Measurements from ENCODE around the gene THTPA. TPM values are rescaled to one million over a fixed set of nuclear protein-coding genes. Genes with fewer than 3 reads are reported as not detected.
"Not testable (repeated sequence)": the region's sequence is repeated elsewhere in the genome, so short reads cannot be mapped to it uniquely, and the experiment has no call there.

Gene THTPA
- total RNA-seq, 1 donor from 2014 or later, result 16.7 TPM

- no peak for DNase-seq (ENCODE audit: low spot score)
These were observed 23.4 kb upstream of the THTPA start for GRCh38 chr14:23532658-23533057.

- no peak for DNase-seq (ENCODE audit: low spot score)
These were observed 22.2 kb upstream of the THTPA start for GRCh38 chr14:23533652-23534435.

- no peak for DNase-seq (ENCODE audit: low spot score)
These were observed 20.1 kb upstream of the THTPA start for GRCh38 chr14:23535943-23536342.

GRCh38 chr14:23536494-23536893 is 19.6 kb upstream of the THTPA start:
- no peak for DNase-seq (ENCODE audit: low spot score)

- not testable (repeated sequence) for DNase-seq (ENCODE audit: low spot score)
These were observed 19.2 kb upstream of the THTPA start for GRCh38 chr14:23536906-23537305.

- DNase-seq (ENCODE audit: low spot score), result no peak
These were observed 18.6 kb upstream of the THTPA start for GRCh38 chr14:23537351-23538049.

- DNase-seq (ENCODE audit: low spot score), result no peak
These were observed 17.9 kb upstream of the THTPA start for GRCh38 chr14:23538050-23538718.

GRCh38 chr14:23538785-23539184 is 17.3 kb upstream of the THTPA start:
- no peak for DNase-seq (ENCODE audit: low spot score)

GRCh38 chr14:23539248-23540140 is 16.6 kb upstream of the THTPA start:
- DNase-seq (ENCODE audit: low spot score), result no peak

- DNase-seq (ENCODE audit: low spot score), result no peak
These were observed 16.0 kb upstream of the THTPA start for GRCh38 chr14:23540141-23540469.

- no peak for DNase-seq (ENCODE audit: low spot score)
These were observed 13.8 kb upstream of the THTPA start for GRCh38 chr14:23542261-23542660.

- no peak for DNase-seq (ENCODE audit: low spot score)
These were observed 12.7 kb upstream of the THTPA start for GRCh38 chr14:23543403-23543802.

GRCh38 chr14:23544511-23545447 is 11.3 kb upstream of the THTPA start:
- DNase-seq (ENCODE audit: low spot score), result no peak

- DNase-seq (ENCODE audit: low spot score), result no peak
These were observed 10.2 kb upstream of the THTPA start for GRCh38 chr14:23545740-23546365.

- no peak for DNase-seq (ENCODE audit: low spot score)
These were observed 9.5 kb upstream of the THTPA start for GRCh38 chr14:23546450-23547035.

- DNase-seq (ENCODE audit: low spot score), result no peak
These were observed 8.1 kb upstream of the THTPA start for GRCh38 chr14:23547924-23548323.

GRCh38 chr14:23548351-23549318 is 7.4 kb upstream of the THTPA start:
- no peak for DNase-seq (ENCODE audit: low spot score)

Measured in mesenteric fat pad (tissue), 1 donor.